ENCODE data around the gene HIVEP3. TPM values are rescaled to one million over a fixed set of nuclear protein-coding genes. Genes with fewer than 3 reads are reported as not detected.

The HIVEP3 gene
- total RNA-seq, 1 experiment from 2014 or later = 0.55 TPM

DNA sequence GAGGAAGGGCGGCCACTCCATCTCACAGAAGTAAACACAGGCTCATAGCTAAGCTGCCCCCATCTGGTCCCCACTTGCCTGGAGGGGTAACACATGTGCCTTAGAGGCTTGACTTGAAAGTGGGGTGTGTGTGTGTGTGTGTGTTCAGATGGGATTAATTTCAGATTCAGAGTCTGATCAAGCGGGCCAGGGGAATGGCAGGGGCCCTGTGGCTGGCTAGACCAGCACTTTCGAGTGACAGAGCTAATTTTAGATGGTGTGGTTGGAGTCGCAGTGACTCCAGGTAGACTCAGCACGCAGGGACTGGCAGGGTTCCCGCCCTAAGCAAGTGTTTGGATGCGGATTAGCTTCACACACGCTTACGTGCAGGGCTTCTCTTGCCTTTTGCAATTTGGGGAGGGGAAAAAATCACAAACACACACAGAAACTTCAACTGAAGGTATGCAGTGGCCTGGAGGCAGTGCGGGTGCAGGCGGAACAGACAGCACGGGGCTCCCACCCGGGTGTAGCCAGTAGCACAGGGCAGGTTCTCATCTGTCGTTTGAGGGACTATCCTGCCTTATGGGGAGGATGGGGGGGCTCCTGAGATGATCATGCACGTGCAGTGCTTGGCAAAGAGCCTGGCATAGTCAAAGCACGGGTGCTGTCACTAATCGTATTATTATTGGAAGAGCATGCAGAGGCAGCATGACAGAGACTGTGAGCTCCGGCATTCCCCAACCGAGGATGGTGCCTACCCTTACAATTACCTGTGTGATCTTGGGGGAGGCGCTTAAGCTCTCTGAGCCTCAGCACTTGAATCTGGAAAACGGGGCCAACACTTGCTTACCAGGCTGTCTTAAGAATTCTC lies 435.5 kb downstream of the HIVEP3 start:
- Mint-ChIP-seq H3K9me3 (no peaks in the 10 kb centered on the region), H3K27me3 (ENCODE audit: low read depth) (peaks cover 10% of the 10 kb centered on the region; the same call in 1 of the 2 replicates), H3K4me1 (peaks cover 42% of the 10 kb centered on the region), H3K4me3 (no peak overlapping the region), H3K36me3 (no peaks in the 10 kb centered on the region), H3K27ac (peak overlapping the region; percentile 52; the same call in 1 of the 2 replicates)
- no peak for ATAC-seq
- DNase-seq (ENCODE audit: low spot score) = no peak
- POLR2A ChIA-PET = no interaction called here
- CTCF ChIA-PET = interaction anchor here (0.9 to 7.9 kb wide), 23 partner anchors 7 to 329 kb away, joined by 3 to 84 read pairs (median 4); no protein-coding TSS in a partner anchor
- TF ChIP-seq ETV6 (CRISPR knock-in tag; IDR thresholded peaks at IDR 0.05) (no peak), NFE2L1 (CRISPR knock-in tag; IDR thresholded peaks at IDR 0.05) (no peak), GABPB1 (CRISPR knock-in tag; IDR thresholded peaks at IDR 0.05) (no peak), ATF1 (CRISPR knock-in tag; IDR thresholded peaks at IDR 0.05) (no peak), ZNF317 (CRISPR knock-in tag; IDR thresholded peaks at IDR 0.05; ENCODE audit: borderline replicate concordance, low read depth) (no peak), OVOL2 (CRISPR knock-in tag; IDR thresholded peaks at IDR 0.05; ENCODE audit: borderline replicate concordance) (no peak), MXD4 (CRISPR knock-in tag; IDR thresholded peaks at IDR 0.05; ENCODE audit: borderline replicate concordance) (no peak), ZBTB21 (CRISPR knock-in tag; IDR thresholded peaks at IDR 0.05; ENCODE audit: borderline replicate concordance) (no peak), FOXP1 (CRISPR knock-in tag; IDR thresholded peaks at IDR 0.05; ENCODE audit: borderline replicate concordance) (no peak), ZNF232 (CRISPR knock-in tag; IDR thresholded peaks at IDR 0.05) (no peak), FOXJ3 (CRISPR knock-in tag; IDR thresholded peaks at IDR 0.05; ENCODE audit: borderline replicate concordance) (no peak), TEAD4 (CRISPR knock-in tag; IDR thresholded peaks at IDR 0.05) (no peak), SMAD4 (CRISPR knock-in tag; IDR thresholded peaks at IDR 0.05) (no peak)
- TF ChIP-seq, protein P1, sequence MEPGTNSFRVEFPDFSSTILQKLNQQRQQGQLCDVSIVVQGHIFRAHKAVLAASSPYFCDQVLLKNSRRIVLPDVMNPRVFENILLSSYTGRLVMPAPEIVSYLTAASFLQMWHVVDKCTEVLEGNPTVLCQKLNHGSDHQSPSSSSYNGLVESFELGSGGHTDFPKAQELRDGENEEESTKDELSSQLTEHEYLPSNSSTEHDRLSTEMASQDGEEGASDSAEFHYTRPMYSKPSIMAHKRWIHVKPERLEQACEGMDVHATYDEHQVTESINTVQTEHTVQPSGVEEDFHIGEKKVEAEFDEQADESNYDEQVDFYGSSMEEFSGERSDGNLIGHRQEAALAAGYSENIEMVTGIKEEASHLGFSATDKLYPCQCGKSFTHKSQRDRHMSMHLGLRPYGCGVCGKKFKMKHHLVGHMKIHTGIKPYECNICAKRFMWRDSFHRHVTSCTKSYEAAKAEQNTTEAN (CRISPR knock-in tag; IDR thresholded peaks at IDR 0.05) = no peak
- TF ChIP-seq, protein P2, sequence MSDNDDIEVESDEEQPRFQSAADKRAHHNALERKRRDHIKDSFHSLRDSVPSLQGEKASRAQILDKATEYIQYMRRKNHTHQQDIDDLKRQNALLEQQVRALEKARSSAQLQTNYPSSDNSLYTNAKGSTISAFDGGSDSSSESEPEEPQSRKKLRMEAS (CRISPR knock-in tag; IDR thresholded peaks at IDR 0.05) = no peak
- TF ChIP-seq, protein P3, sequence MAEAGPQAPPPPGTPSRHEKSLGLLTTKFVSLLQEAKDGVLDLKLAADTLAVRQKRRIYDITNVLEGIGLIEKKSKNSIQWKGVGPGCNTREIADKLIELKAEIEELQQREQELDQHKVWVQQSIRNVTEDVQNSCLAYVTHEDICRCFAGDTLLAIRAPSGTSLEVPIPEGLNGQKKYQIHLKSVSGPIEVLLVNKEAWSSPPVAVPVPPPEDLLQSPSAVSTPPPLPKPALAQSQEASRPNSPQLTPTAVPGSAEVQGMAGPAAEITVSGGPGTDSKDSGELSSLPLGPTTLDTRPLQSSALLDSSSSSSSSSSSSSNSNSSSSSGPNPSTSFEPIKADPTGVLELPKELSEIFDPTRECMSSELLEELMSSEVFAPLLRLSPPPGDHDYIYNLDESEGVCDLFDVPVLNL (CRISPR knock-in tag; IDR thresholded peaks at IDR 0.05; ENCODE audit: borderline replicate concordance, low read depth) = no peak
- TF ChIP-seq, protein P4, sequence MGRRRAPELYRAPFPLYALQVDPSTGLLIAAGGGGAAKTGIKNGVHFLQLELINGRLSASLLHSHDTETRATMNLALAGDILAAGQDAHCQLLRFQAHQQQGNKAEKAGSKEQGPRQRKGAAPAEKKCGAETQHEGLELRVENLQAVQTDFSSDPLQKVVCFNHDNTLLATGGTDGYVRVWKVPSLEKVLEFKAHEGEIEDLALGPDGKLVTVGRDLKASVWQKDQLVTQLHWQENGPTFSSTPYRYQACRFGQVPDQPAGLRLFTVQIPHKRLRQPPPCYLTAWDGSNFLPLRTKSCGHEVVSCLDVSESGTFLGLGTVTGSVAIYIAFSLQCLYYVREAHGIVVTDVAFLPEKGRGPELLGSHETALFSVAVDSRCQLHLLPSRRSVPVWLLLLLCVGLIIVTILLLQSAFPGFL (CRISPR knock-in tag; IDR thresholded peaks at IDR 0.05; ENCODE audit: borderline replicate concordance) = no peak
- TF ChIP-seq, protein P5, sequence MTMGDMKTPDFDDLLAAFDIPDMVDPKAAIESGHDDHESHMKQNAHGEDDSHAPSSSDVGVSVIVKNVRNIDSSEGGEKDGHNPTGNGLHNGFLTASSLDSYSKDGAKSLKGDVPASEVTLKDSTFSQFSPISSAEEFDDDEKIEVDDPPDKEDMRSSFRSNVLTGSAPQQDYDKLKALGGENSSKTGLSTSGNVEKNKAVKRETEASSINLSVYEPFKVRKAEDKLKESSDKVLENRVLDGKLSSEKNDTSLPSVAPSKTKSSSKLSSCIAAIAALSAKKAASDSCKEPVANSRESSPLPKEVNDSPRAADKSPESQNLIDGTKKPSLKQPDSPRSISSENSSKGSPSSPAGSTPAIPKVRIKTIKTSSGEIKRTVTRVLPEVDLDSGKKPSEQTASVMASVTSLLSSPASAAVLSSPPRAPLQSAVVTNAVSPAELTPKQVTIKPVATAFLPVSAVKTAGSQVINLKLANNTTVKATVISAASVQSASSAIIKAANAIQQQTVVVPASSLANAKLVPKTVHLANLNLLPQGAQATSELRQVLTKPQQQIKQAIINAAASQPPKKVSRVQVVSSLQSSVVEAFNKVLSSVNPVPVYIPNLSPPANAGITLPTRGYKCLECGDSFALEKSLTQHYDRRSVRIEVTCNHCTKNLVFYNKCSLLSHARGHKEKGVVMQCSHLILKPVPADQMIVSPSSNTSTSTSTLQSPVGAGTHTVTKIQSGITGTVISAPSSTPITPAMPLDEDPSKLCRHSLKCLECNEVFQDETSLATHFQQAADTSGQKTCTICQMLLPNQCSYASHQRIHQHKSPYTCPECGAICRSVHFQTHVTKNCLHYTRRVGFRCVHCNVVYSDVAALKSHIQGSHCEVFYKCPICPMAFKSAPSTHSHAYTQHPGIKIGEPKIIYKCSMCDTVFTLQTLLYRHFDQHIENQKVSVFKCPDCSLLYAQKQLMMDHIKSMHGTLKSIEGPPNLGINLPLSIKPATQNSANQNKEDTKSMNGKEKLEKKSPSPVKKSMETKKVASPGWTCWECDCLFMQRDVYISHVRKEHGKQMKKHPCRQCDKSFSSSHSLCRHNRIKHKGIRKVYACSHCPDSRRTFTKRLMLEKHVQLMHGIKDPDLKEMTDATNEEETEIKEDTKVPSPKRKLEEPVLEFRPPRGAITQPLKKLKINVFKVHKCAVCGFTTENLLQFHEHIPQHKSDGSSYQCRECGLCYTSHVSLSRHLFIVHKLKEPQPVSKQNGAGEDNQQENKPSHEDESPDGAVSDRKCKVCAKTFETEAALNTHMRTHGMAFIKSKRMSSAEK (CRISPR knock-in tag; IDR thresholded peaks at IDR 0.05; ENCODE audit: borderline replicate concordance) = no peak
- TF ChIP-seq, protein P6, sequence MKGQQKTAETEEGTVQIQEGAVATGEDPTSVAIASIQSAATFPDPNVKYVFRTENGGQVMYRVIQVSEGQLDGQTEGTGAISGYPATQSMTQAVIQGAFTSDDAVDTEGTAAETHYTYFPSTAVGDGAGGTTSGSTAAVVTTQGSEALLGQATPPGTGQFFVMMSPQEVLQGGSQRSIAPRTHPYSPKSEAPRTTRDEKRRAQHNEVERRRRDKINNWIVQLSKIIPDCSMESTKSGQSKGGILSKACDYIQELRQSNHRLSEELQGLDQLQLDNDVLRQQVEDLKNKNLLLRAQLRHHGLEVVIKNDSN (CRISPR knock-in tag; IDR thresholded peaks at IDR 0.05) = no peak
- TF ChIP-seq, protein P7, sequence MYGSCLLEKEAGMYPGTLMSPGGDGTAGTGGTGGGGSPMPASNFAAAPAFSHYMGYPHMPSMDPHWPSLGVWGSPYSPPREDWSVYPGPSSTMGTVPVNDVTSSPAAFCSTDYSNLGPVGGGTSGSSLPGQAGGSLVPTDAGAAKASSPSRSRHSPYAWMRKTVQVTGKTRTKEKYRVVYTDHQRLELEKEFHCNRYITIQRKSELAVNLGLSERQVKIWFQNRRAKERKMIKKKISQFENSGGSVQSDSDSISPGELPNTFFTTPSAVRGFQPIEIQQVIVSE (CRISPR knock-in tag; IDR thresholded peaks at IDR 0.05; ENCODE audit: borderline replicate concordance) = no peak

All from WTC11 (cell line).